BE2C (cell line): ENCODE results near the gene EFCAB5.
A peak's percentile ranks its signal among the peaks of the same experiment; 100 is the strongest.
"Not testable (repeated sequence)": the region's sequence is repeated elsewhere in the genome, so short reads cannot be mapped to it uniquely, and the experiment has no call there.

ENCODE experiments used
- DNase-seq: peaks from one replicate; pipeline ENCODE4 v3.0.0-alpha.2; 2020
- H3K27me3 ChIP-seq: fragments of 250-450 bp; sonication (Bioruptor Pico); 2 replicates; pipeline ENCODE4 v1.5.1; 2020; ENCODE audit warnings: mild to moderate bottlenecking
- H3K36me3 ChIP-seq: fragments of 250-450 bp; sonication (Bioruptor Pico); 2 replicates; pipeline ENCODE4 v1.5.1; 2020; ENCODE audit warnings: mild to moderate bottlenecking
- H3K4me1 ChIP-seq: fragments of 250-450 bp; sonication (Bioruptor Pico); 2 replicates; pipeline ENCODE4 v1.5.1; 2020
- H3K4me3 ChIP-seq: 2 replicates; pipeline ENCODE4 v1.5.1; 2011; ENCODE audit warnings: low read depth, low read length
- H3K9me3 ChIP-seq: fragments of 250-450 bp; sonication (Bioruptor Pico); 2 replicates; pipeline ENCODE4 v1.5.1; 2020
- CTCF ChIP-seq: IDR thresholded peaks from 2 replicates; pipeline ENCODE4 v1.5.1; 2012; ENCODE audit warnings: mild to moderate bottlenecking, low read depth, low read length

EFCAB5 gene

GRCh38 chr17:30112794-30113193, 171.4 kb downstream of the EFCAB5 start:
- Histone ChIP-seq H3K4me1 (no peaks in the 10 kb centered on the region), H3K27me3 (no peaks in the 10 kb centered on the region), H3K36me3 (no peaks in the 10 kb centered on the region), H3K9me3 (no peaks in the 10 kb centered on the region), H3K4me3 (no peak overlapping the region)
- no peak for DNase-seq
- no peak for TF ChIP-seq CTCF

- no peak for TF ChIP-seq CTCF
- no peak overlapping the region for H3K4me3 ChIP-seq
- no peak for DNase-seq
- no peaks in the 10 kb centered on the region for H3K9me3 ChIP-seq
- H3K4me1 ChIP-seq = no peaks in the 10 kb centered on the region
- no peaks in the 10 kb centered on the region for H3K36me3 ChIP-seq
- H3K27me3 ChIP-seq = no peaks in the 10 kb centered on the region
Measured at GRCh38 chr17:30113213-30113612, 171.8 kb downstream of the EFCAB5 start.

GRCh38 chr17:30116345-30116660, 174.9 kb downstream of the EFCAB5 start:
- no peak for TF ChIP-seq CTCF
- no peak for DNase-seq
- H3K27me3 ChIP-seq = no peaks in the 10 kb centered on the region
- H3K4me3 ChIP-seq = peak overlapping the region; percentile 77
- H3K36me3 ChIP-seq = peaks cover 8% of the 10 kb centered on the region
- no peaks in the 10 kb centered on the region for H3K9me3 ChIP-seq
- H3K4me1 ChIP-seq = no peaks in the 10 kb centered on the region

GRCh38 chr17:30116661-30117551, 175.5 kb downstream of the EFCAB5 start, which contains the start of gene NSRP1:
Gene NSRP1 (plus strand): TSS chr17:30116816. CDS start chr17:30116844, 28 bp downstream.
- no peaks in the 10 kb centered on the region for H3K27me3 ChIP-seq
- no peak for TF ChIP-seq CTCF

GRCh38 chr17:30117675-30118081, 176.2 kb downstream of the EFCAB5 start:
- no peaks in the 10 kb centered on the region for H3K4me1 ChIP-seq
- H3K36me3 ChIP-seq = peaks cover 8% of the 10 kb centered on the region
- peak overlapping the region; percentile 77 for H3K4me3 ChIP-seq
- DNase-seq = no peak
- H3K27me3 ChIP-seq = no peaks in the 10 kb centered on the region
- TF ChIP-seq CTCF = no peak
- H3K9me3 ChIP-seq = no peaks in the 10 kb centered on the region

More at GRCh38 chr17:30116661-30117551, 175.5 kb downstream of the EFCAB5 start, which contains the start of gene NSRP1:
- DNase-seq = peak; percentile 89
- Histone ChIP-seq H3K9me3 (no peaks in the 10 kb centered on the region), H3K36me3 (peaks cover 8% of the 10 kb centered on the region), H3K4me3 (peak within 1 kb of the TSS; percentile 77), H3K4me1 (no peaks in the 10 kb centered on the region)

- H3K27me3 ChIP-seq, H3K4me1 ChIP-seq, H3K9me3 ChIP-seq, H3K4me3 ChIP-seq, DNase-seq, H3K36me3 ChIP-seq: not testable (repeated sequence)
Measured at GRCh38 chr17:30118635-30119034, 177.2 kb downstream of the EFCAB5 start.
